NCI-H187 (cell line): ENCODE measurements around the gene HOXB3.

ENCODE experiments used
- DNase-seq, 2 experiments: peaks; one replicate each; lab custom pipeline; 2025; lab: John Stamatoyannopoulos, UW

The HOXB3 gene

DNA sequence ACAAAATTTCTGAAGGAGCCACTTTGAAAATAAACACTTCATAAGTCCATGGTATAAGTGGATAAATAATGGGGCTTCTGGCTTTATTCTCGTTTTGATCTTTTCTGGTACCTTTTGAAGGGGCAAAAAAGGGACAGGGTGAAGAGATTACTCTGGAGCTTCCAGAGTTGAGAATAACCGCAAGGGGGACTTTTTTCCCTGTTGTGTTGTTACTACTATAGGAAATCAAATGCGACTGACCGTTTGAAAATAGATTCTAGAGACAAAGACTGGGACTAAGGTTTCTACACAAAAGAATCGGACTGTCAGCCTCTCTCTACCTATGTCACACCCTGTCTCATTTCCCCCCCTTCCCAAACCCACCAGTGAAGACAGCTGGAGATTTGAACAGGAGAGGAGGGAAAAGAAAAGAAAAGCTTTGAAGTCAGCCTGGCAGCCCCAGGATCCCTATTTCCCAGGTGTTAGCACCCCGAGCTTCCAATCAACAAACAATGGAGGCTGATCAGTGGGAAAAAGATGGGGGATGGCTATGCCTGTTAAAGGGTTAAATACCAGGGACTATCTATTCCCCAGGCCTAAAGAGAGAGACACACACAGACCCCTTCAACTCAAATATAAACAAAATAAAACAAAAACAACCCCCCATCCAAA, 20.2 kb downstream of the HOXB3 start:
- DNase-seq: no peak

GRCh38 chr17:48569240-48569582, 20.8 kb downstream of the HOXB3 start:
- DNase-seq: no peak

DNA sequence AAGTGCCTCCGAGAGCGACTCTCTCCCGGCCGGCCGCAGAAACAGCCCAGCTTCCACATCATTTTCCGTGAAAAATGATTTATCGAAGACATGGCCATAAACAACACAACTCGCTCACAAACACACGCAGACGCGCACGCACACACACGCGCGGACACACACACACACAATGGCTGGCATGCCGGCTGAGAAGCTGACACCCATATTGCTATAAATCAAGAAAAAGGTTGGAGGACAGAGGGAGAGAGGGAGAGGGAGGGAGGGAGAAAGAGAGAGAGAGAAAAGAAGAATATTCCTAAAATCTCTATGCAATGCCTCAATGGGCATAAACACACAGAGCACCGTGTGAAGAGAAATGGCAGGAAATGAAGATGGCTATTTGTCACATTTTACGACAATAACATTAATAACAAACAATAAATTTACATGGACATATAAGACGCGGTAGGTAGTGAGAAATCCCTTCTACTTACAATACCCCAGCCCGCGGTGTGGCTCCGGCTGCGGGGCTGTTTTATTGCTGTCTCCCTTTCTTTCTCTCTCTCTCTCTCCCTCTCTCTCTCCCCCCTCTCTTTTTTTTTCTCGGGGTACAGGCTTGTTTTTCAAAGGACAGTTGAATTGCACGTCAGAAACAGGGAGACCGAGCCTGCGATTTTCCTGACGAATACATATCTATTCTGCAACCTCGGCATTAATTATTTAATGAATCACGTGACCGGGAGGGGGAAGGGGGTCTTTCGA, 21.4 kb downstream of the HOXB3 start:
- DNase-seq: no peak

DNA sequence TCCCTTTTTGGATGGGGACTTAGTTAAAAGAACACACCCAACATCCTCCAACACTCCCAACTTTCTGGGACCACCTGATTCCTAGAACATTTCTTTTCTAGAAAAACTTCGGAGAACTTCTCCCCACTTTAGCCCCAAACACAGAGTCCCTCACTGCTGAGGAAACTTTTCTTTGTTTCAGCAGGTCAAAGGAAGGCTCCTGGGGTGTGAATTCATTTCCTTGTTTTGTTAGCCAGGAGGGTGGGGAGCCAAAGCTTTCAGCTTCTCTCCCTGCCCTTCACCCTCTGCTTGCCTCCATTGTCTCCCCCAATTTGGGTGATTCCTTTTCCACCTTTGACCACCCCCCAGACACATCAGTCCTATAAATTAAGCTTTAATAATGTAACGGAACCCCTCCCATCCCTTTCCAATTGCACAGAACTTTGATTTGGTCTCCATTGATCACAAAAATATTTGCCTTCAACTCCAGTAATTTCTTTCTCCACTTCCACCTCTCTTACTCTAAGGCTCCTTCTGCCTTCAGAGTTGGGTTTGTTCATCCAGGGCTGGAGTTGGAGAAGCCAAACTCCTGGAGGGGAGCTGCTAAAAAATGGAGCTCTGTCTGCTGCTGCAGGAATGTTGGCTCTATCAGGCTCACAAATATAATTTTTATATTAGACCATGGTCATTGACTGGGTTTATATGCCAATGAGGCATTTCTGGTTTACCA, 22.2 kb downstream of the HOXB3 start:
- no peak for DNase-seq

GRCh38 chr17:48567209-48567608, 22.8 kb downstream of the HOXB3 start:
- DNase-seq: no peak

GRCh38 chr17:48566717-48567116, 23.3 kb downstream of the HOXB3 start:
- DNase-seq: no peak

DNA sequence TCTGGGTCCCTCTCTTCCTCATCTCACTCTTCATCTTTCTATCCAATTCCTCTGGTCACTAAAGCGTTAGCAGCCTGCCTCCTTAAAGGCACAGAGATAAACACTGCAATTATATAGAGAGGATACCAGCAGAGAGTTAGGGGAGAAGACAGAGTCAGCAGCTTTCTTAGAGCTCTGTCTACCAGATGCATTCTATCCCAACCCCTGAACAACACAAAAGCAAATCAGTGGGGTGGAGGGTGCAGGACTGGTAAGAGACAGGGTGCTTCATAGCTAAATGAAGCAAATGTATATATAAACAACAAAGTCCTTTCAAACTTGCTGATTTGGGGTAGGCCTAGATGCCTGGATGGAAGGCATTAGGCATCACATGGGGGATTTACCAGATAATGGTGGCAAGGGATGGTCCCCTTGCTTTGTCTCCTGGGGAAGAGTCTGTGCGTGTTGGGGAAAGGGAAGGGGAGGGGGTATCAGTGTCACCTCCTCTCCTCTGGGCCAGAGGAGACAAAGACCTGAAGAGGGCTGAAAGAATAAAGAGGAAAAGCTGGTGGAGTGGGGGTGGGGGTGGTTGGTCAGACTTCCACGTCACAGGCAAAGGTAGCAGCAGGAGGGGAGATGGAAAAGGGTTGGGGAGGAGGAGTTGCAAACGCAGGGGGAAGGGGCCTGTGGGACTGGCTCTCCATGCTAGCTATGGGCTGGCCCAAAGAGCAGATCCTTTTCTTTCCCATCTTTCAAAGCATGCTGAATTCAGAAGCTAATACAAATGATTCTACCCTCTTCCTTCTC, 23.9 kb downstream of the HOXB3 start:
- no peak for DNase-seq

- DNase-seq: peak in 1 of 2 experiments; percentile 74
Measured at GRCh38 chr17:48565022-48565554, 25.0 kb downstream of the HOXB3 start.

GRCh38 chr17:48564188-48565021, 25.6 kb downstream of the HOXB3 start:
- DNase-seq: no peak

DNA sequence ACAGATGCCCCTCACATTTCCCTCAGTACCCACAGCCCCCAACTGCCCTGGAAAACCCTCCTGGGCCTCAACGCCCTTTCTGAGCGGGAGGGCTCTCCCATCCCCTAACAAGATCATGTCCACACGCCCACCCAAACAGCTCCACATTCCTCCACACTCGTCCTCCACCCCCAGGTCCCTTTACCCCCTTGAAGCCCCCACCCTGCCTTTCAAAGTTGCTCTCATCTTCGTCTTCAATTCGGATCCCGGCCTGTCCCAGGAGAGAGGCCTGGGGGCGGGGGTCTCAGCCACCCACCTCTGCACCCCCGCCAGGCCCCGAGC, 26.2 kb downstream of the HOXB3 start:
- no peak for DNase-seq

GRCh38 chr17:48563385-48563838, 26.6 kb downstream of the HOXB3 start:
- no peak for DNase-seq

DNA sequence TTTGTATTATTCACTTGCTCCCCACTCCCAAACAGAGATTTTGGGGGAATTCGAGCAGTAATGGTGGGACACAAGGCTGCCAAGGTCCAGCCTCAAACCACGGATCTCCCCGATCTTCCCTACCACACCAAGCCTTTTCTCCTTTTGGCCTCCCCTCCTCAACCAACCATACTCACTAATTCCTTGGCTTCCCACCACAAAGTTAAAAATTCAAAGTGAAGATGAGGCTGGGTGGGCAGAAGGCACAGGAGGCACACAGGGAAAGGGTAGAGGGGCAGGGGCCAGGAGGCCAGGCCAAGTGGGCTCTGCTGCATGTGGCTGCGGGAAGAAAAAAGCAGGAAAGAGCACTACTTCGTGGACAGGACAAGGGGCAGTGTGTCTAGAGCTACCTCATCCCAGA, 27.1 kb downstream of the HOXB3 start:
- no peak for DNase-seq

DNA sequence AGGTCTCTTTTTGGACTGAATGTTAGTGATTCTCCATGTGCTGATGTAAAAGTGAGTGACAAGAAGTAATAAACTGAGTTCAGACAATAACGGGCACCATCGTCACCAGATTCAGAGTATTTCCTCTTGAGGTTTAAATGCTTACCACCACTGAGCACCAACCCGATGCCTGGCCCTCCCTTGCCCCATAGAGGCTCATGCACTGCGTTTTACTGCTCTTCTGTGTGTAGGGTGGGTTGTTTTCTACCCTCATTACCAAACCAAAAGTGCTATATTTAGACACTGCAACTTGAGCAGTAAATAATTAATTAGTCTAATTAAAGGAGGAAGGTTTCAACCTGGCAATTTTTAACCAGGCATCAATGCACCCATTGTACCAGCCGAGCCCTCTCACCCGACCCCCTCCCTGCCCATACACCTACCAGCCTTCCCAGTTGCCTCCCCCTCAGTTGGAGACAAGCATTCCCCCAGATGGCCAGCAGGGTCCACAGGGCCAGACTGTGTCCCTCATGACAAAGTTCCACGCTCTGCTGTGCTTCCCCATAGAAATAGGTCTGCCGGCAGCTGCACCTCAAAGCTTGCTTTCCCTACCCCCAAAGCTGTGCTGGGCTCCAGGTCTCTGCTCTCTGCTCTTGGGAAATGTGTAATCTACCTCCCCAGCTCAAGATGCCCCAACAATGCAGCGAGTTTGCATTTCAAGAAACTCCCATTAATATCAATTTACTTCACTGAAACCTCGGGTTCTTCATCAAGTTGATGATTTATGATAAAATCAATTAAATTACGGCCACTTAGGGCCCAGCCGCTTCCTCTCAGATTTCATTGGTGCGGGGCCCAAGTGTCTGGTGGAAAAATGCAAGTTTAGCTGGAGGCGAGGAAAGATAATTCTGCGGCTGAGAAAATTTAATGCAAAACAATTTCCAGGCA, 27.9 kb downstream of the HOXB3 start:
- no peak for DNase-seq

GRCh38 chr17:48559840-48560817, 29.9 kb downstream of the HOXB3 start:
- DNase-seq: no peak

DNA sequence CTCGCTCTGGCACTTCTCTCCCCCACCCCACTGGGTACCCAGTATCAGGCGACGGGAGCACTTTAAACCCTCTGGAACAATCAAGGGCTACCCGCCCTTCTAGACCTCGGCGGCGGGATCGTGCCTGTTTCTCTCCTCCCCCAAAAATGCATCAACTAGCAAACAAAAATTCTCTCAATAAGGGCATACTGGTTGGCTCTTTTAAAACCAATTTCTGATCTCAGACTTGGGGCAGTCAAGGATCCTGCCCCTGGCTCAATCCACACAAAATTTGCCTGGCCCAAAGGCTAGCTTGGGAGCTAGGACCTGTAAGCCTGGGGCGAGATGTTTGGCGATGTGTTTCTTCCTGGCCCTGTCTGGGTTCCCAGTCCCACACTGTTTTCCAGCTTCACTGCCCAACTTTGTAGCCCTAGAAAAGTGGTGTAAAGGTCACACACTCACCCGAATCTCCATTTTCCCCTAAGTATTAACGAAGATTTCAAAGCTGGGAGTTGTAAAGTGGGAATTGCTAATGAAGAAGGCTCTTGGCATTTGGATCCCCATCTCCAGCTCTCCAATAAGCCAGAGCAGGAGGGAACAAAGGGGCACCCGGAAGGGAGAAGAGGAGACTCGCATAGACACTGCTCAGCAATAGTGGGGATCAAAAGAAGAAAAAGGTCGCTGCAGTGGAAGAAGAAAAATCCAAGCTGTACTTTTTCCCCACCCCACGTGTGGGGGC, 30.8 kb downstream of the HOXB3 start:
- DNase-seq: no peak

- DNase-seq: no peak
Measured at GRCh38 chr17:48558831-48559121, 31.3 kb downstream of the HOXB3 start.

- DNase-seq: no peak
Measured at GRCh38 chr17:48558057-48558830, 31.8 kb downstream of the HOXB3 start.
